Lower leg skin (tissue), 3 donors: ENCODE data around the gene CEP112.

Experiments
- POLR2A ChIP-seq, 2 donors: fragments of 450-650 bp; IDR thresholded peaks; one replicate each; pipeline ENCODE4 v1.6.1; 2016 to 2017; ENCODE audit warnings: antibody characterized with exemption in 2 of 2, mild to moderate bottlenecking in 1 of 2, moderate library complexity in 1 of 2
- TF ChIP-seq, protein P1 (sequence below), 3 donors: fragments of 450-650 bp; IDR thresholded peaks; one replicate each; pipeline ENCODE4 v1.5.1; 2016; ENCODE audit warnings: antibody characterized with exemption in 3 of 3, mild to moderate bottlenecking in 3 of 3, moderate library complexity in 2 of 3

GRCh38 chr17:66054242-66054641 is 137.7 kb downstream of the CEP112 start:
- TF ChIP-seq, protein P1, sequence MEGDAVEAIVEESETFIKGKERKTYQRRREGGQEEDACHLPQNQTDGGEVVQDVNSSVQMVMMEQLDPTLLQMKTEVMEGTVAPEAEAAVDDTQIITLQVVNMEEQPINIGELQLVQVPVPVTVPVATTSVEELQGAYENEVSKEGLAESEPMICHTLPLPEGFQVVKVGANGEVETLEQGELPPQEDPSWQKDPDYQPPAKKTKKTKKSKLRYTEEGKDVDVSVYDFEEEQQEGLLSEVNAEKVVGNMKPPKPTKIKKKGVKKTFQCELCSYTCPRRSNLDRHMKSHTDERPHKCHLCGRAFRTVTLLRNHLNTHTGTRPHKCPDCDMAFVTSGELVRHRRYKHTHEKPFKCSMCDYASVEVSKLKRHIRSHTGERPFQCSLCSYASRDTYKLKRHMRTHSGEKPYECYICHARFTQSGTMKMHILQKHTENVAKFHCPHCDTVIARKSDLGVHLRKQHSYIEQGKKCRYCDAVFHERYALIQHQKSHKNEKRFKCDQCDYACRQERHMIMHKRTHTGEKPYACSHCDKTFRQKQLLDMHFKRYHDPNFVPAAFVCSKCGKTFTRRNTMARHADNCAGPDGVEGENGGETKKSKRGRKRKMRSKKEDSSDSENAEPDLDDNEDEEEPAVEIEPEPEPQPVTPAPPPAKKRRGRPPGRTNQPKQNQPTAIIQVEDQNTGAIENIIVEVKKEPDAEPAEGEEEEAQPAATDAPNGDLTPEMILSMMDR (IDR thresholded peaks at IDR 0.05) = no peak
- TF ChIP-seq POLR2A (IDR thresholded peaks at IDR 0.05) = no peak
